GM12892 (cell line): ENCODE measurements around the gene CCDC81.
"Not testable (repeated sequence)": the region's sequence is repeated elsewhere in the genome, so short reads cannot be mapped to it uniquely, and the experiment has no call there.

Experiments used
- DNase-seq: peaks from one replicate; pipeline ENCODE4 v3.0.0; 2011; ENCODE audit not compliant: insufficient read length
- FAIRE-seq: peaks from 2 replicates; lab custom pipeline; 2011; peaks lifted over from hg19 to GRCh38; lab: Jason Lieb, UNC
- POLR2A ChIP-seq: IDR thresholded peaks from 2 replicates; pipeline ENCODE4 v1.6.1; 2011; ENCODE audit warnings: low read depth, low read length, control low read depth
- POLR2AphosphoS5 ChIP-seq: IDR thresholded peaks from 2 replicates; pipeline ENCODE4 v1.6.1; 2011; ENCODE audit warnings: low read depth, low read length, control low read depth
- TAF1 ChIP-seq: IDR thresholded peaks from 2 replicates; pipeline ENCODE4 v1.6.1; 2011; ENCODE audit warnings: low read depth, mild to moderate bottlenecking, control low read depth, low read length, borderline replicate concordance

The CCDC81 gene

GRCh38 chr11:86395061-86395551 lies 20.4 kb downstream of the CCDC81 start:
- DNase-seq (no peak), FAIRE-seq (peak; percentile 42)
- TF ChIP-seq POLR2AphosphoS5, result no peak
- no peak for TF ChIP-seq POLR2A
- no peak for TF ChIP-seq TAF1

DNA sequence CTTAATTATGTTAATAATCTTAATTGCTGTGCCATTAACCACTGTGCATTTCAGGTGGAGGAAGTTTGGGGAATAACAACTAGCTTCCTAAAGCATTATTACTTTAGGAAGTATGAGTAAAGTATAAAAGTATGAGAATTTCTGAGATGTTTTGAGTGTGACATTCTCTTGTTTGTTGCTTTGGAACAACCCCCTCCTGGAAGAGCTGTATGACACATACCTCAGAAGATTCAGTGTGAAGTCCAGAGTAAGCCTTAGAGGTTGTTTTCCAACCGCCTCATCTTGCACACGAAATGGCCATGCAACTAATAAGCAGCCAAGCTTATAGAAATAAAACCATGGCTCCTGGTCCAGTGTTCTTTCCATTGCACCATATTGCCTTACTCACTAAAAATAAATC lies 21.7 kb downstream of the CCDC81 start:
- no peak for TF ChIP-seq POLR2A
- TF ChIP-seq TAF1, result no peak
- no peak for TF ChIP-seq POLR2AphosphoS5
- DNase-seq (no peak), FAIRE-seq (no peak)

DNA sequence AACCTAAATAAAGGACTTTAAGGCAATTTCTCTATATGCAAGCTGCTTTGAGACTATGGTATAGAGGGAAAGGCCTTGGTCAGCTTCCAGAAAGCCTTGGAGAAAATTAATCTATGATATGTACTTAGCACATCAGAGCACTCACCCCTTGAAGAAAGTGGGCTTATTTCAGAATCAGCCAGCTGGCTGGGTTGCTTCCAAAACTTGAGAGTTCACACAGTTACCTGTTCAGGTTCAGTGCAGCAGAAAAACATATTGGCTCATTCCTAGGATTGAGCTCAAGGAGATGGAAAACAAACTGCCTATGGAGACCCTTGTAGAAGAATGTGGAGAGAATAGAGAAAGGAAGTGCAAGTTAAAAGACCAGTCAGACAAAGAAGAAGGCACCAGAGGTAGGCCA lies 22.7 kb downstream of the CCDC81 start:
- FAIRE-seq (no peak), DNase-seq (no peak)
- TF ChIP-seq TAF1 (no peak), POLR2AphosphoS5 (no peak), POLR2A (no peak)

GRCh38 chr11:86398106-86398505 lies 23.4 kb downstream of the CCDC81 start:
- no peak for TF ChIP-seq POLR2AphosphoS5
- no peak for TF ChIP-seq POLR2A
- TF ChIP-seq TAF1, result no peak
- no peak for DNase-seq
- no peak for FAIRE-seq

DNA sequence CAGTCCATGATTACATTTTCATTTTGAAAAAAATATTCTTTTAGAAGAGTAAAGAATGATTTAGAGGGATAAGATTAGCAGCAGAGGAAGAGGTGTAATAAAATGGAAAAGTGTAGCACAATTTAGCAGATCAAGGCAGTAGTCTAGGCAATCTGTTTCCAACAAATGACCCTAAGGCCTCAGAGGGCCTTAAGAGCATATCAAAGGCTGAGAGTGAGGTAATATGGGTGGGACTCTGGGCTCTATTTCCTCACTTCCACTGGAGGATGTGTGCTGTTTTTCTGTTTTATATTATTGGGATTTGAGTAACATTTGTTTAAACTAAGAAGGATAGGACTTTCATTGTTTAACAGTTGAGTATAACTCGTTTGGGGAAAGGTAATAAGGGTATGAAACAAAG lies 28.8 kb downstream of the CCDC81 start:
- DNase-seq, result no peak
- no peak for FAIRE-seq
- no peak for TF ChIP-seq TAF1
- TF ChIP-seq POLR2AphosphoS5, result no peak
- TF ChIP-seq POLR2A, result no peak

DNA sequence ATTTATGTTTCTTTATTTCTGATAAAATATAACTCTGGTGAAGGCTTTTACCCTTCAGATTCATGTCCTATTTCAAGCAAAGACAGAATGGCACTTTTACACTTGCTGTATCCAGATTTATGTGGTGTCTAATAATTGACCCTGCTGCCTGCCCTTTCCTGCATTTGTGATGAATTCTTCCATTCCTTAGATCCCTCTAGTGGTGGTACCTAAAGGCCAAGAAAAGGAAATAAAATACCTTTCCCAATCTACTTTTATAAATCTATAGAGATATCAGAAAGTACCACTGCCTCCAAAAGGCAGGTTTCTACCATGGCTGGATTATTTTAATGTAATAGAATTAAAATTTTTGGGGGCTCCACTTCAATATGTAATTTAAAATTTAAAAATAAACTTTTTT lies 34.2 kb downstream of the CCDC81 start:
- DNase-seq (no peak), FAIRE-seq (no peak)

GRCh38 chr11:86414032-86414431 lies 39.3 kb downstream of the CCDC81 start:
- no peak for DNase-seq
- TF ChIP-seq POLR2A (no peak), TAF1 (no peak), POLR2AphosphoS5 (no peak)
- FAIRE-seq, result no peak

More for the DNA sequence above, 34.2 kb downstream of the CCDC81 start:
- TF ChIP-seq TAF1 (no peak), POLR2AphosphoS5 (no peak), POLR2A (no peak)

GRCh38 chr11:86415026-86415425 lies 40.3 kb downstream of the CCDC81 start:
- no peak for DNase-seq
- no peak for TF ChIP-seq TAF1
- TF ChIP-seq POLR2A, result no peak
- TF ChIP-seq POLR2AphosphoS5, result no peak
- no peak for FAIRE-seq

DNA sequence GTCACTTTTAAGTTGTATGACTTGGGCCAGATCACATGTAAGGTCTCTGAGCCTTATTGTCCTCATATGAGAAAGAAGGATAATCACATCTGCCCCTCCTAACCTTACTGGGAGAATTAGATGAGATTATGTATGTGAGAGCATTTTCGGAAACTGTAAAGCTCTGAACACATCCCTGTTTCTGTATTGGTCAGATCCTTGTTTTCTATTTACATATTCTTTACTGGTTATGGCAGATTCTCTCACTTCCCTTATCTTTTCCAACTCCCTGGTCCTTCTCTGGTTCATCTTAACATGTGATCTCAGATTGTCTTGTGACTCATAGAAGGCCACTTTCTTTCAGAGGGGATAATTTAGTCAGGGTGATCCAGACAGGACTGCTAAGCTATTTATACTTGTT lies 41.8 kb downstream of the CCDC81 start:
- FAIRE-seq, result no peak
- DNase-seq, result no peak
- TF ChIP-seq POLR2AphosphoS5, result no peak

DNA sequence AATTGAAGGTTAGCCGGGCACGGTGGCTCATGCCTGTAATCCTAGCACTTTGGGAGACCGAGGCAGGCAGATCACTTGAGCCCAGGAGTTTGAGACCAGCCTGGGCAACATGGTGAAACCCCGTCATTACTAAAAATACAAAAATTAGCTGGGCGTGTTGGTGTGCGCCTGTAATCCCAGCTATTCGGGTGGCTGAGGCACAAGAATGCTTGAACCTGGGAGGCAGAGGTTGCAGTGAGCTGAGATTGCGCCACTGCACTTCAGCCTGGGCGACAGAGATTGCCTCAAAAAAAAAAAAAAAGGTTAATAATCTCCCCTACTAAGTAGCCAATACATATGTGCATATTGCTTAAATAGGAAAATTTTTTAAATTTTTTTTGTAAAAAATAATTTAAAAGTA lies 42.3 kb downstream of the CCDC81 start:
- FAIRE-seq, DNase-seq: not testable (repeated sequence)

DNA sequence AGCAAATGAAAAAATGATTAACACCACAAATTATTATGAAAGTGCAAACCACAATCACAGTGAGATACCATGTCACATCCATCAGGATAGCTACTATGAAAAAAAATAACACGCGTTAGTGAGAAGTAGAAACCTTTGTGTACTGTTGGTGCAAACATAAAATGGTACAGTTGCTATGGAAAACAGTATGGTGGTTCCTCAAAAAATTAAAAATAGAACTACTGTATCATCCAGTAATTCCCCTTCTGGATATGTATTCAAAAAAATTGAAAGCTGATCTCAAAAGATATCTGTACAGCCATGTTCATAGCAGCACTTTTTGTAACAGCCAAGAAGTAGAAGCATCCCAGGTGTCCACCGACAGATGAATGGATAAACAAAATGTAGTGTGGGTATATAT lies 43.4 kb downstream of the CCDC81 start:
- TF ChIP-seq TAF1, result no peak
- no peak for TF ChIP-seq POLR2A
- TF ChIP-seq POLR2AphosphoS5, result no peak
- no peak for FAIRE-seq
- no peak for DNase-seq

DNA sequence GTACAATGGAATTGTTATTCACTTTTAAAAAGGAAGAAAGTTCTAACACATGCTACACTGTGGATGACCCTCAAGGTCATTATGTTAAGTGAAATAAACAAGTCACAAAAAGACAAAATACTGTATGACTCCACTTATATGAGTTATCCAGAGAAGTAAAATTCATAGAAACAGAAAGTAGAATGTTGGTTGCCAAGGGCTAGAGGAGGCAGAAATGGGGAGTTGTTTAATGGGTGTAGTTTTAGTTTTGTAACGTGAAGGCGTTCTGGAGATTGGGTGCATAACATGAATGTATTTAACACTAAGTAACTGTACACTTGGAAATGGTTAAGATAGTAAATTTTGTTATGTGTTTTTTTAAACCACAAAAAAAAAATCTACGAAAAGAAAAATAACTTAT lies 43.8 kb downstream of the CCDC81 start:
- no peak for TF ChIP-seq TAF1
- FAIRE-seq (no peak), DNase-seq (no peak)

DNA sequence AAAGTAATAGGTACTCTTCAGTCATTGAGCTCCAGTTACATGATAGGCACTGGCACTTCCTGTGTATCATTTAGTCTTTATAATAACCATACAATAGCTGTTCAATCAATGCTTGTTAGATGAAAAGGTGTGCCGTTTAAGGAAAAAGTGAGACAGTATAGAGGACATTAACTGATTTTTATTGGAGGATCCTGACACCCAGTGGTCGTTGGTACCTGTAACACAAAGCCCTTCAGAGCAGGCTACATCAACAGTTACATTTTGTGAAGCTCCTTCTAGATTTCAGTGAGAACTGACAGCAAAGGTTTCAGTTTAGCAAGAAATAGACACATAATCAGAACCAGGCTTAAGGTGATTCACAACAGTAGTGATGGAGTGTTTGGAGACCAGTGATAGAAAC lies 44.2 kb downstream of the CCDC81 start:
- no peak for TF ChIP-seq POLR2AphosphoS5
- TF ChIP-seq POLR2A, result no peak
- no peak for TF ChIP-seq TAF1
- FAIRE-seq, result peak; percentile 91
- DNase-seq, result no peak

DNA sequence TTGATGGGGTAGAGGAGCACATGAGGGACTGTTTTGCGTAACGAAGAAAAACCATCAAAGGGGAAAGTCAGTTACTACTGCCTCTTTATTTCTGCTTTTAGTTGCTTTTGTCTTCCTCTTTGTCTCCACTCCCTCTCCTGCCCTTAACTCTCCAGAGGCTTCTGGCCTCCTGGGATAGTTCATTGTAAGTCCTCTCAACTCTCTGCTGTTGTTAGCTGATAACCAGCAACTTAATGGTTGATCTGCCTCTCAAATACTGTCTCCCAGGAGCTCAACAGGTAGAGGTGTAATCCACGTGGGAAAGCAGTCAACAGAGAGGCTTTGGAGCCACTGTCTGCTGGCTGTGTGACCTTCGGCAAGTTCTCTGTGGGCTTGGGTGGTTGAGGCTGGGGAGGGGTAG lies 47.3 kb downstream of the CCDC81 start:
- DNase-seq (no peak), FAIRE-seq (peak; percentile 38)
- TF ChIP-seq POLR2AphosphoS5 (no peak), POLR2A (no peak)
